Mucosa of stomach (tissue), 1 donor: Measurements from ENCODE around the gene PGRMC2.

ENCODE experiments used
- H3K27me3 ChIP-seq: one replicate; pipeline ENCODE4 v1.7.0; 2013; ENCODE audit warnings: mild to moderate bottlenecking, low read length; ENCODE audit not compliant: control insufficient read depth, insufficient read depth
- H3K36me3 ChIP-seq: one replicate; pipeline ENCODE4 v1.7.0; 2013; ENCODE audit warnings: low read length; ENCODE audit not compliant: control insufficient read depth, insufficient read depth
- H3K4me1 ChIP-seq: one replicate; pipeline ENCODE4 v1.7.0; 2013; ENCODE audit warnings: mild to moderate bottlenecking, low read length; ENCODE audit not compliant: control insufficient read depth, insufficient read depth
- H3K4me3 ChIP-seq: one replicate; pipeline ENCODE4 v1.7.0; 2013; ENCODE audit warnings: low read length
- H3K9ac ChIP-seq: one replicate; pipeline ENCODE4 v1.7.0; 2013; ENCODE audit warnings: mild to moderate bottlenecking, low read length, moderate library complexity
- H3K9me3 ChIP-seq: one replicate; pipeline ENCODE4 v1.7.0; 2013; ENCODE audit warnings: mild to moderate bottlenecking, low read length, moderate library complexity; ENCODE audit not compliant: control insufficient read depth
- donor health status: Pancreatic carcinoma.

Gene PGRMC2

DNA sequence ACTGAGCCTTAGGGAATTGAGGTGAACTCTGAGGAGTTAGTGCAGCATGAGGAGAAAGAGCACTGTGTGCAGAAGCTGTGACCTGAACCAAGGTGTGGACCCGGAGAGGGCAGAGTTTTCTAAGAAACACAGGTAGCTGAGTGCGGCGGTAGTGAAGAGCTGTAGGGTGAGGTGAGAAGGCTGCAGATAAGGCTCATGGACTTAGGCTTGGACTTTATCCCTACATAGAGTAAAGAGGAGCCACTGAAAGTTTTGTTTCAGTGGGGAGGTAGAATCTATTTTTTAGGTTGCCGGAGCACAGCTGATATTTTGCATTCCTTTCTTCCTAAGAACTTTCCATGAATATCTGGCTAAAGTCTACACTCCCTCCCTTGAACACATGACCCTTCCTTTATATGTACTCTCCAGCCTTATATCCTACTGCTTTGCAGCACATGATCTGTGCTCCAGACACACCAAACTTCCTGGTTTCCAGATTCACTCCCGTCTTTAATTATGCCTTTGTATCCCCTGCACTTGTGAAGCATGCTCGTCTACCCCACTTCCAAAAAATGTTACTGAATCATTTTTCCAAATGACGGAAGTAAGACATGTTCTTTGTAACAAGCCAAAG is 10.6 kb upstream of the PGRMC2 start:
- Histone ChIP-seq H3K4me3 (no peak overlapping the region), H3K9me3 (no peaks in the 10 kb centered on the region), H3K36me3 (no peaks in the 10 kb centered on the region), H3K27me3 (no peaks in the 10 kb centered on the region), H3K9ac (no peak overlapping the region), H3K4me1 (peaks cover 37% of the 10 kb centered on the region)

DNA sequence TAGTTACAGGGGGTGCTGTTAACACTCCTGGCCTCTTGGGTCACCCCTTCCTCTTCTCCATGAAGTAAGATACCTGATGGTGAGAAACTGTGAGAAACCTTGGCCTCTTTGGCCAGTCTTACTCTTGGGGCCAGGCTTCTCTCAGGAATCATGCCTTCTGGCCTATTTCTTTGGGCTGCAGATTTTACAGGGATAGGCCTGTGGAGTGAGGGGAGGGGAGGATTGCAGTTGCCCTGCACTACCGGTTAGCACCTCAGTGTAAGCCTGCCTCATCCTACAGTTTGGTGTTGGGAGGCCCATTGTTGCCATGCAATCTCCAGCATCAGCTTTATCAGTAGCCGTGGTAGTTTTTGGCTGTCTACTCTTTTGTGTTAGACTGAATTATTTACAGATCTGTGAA is 7.6 kb upstream of the PGRMC2 start:
- Histone ChIP-seq H3K4me1 (peaks cover 37% of the 10 kb centered on the region), H3K27me3 (no peaks in the 10 kb centered on the region), H3K9ac (no peak overlapping the region), H3K4me3 (no peak overlapping the region), H3K36me3 (no peaks in the 10 kb centered on the region), H3K9me3 (no peaks in the 10 kb centered on the region)

DNA sequence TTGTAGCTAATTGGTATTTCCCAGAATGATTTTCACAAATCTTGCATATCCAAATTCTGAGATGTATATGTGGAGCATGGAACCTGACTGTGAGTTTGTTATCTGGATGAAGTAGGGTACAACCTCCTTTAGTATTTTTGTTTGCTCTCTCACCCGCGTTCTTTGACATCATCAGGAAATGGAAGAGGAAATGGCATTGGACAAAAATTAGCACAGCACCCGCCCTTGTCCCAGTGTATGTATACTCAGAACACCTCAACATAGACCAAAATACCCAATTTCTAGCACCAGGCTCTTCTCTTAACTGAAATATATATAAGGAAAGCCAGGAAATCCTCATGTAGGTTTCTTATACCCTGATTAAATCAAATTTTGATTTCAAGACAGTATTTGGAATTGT is 6.9 kb upstream of the PGRMC2 start:
- Histone ChIP-seq H3K4me1 (peaks cover 40% of the 10 kb centered on the region), H3K9ac (no peak overlapping the region), H3K4me3 (no peak overlapping the region), H3K9me3 (no peaks in the 10 kb centered on the region), H3K36me3 (no peaks in the 10 kb centered on the region), H3K27me3 (no peaks in the 10 kb centered on the region)

DNA sequence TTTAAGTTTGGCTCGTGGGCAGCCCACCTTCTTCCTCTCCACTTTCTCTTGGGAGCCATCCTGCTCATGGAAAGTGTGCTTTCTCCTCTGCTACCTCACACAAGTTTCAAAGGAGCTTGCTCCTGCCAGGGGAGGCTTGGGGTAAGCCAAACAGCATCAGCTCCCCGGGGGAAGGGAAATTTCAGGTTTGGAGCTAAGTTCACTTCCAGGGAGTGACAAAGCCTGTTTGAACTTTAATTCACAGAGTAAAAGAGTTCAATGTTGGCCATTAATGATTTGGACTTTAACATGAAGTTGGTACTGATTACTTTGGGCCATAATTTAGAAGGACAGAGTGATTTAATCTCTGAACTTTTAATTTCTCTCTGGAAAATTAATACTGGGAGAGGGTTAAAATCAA is 4.7 kb upstream of the PGRMC2 start:
- H3K27me3 ChIP-seq, result no peaks in the 10 kb centered on the region
- no peaks in the 10 kb centered on the region for H3K36me3 ChIP-seq
- H3K9ac ChIP-seq, result no peak overlapping the region
- H3K4me1 ChIP-seq, result peaks cover 21% of the 10 kb centered on the region
- no peak overlapping the region for H3K4me3 ChIP-seq
- no peaks in the 10 kb centered on the region for H3K9me3 ChIP-seq

DNA sequence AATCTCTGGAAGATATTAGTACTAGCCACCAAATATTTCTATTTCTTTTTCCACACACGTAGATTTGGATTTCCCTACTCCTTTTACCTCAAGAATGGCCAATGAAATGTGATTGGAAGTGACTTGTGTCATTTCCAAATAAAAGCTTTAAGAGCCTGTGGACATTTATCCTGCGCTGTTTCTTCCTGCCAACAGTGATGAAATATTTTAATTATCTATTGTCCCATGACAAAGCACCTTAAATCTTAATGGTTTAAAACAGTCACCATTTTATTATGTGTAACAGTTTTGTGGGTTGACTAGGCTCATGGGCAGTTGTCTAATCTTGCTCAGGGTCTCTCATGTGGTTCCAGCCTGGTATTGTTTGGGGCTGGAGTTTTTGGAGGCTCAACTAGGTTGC is 3.5 kb upstream of the PGRMC2 start:
- no peaks in the 10 kb centered on the region for H3K9me3 ChIP-seq
- no peak overlapping the region for H3K4me3 ChIP-seq
- no peak overlapping the region for H3K9ac ChIP-seq
- peaks cover 17% of the 10 kb centered on the region for H3K4me1 ChIP-seq
- H3K27me3 ChIP-seq, result no peaks in the 10 kb centered on the region
- H3K36me3 ChIP-seq, result no peaks in the 10 kb centered on the region

DNA sequence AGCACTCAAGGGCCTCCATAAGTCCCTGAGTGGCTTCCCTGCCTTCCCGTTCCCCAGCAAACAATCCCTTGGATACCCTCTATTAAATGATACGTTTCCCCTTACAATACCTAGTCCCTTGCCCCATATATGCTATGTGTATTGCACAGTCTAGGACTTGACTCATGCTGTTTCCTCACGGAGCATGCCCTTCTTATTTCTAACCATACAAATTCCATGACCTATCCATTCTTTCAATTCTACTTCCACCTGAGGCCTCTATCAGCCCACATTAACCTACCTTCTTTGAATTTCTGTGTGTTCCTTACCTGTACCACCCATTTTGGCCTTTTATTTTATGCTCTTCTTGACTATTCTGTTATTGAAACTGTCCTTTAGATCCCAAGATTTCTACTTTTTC is 2.9 kb upstream of the PGRMC2 start:
- Histone ChIP-seq H3K27me3 (no peaks in the 10 kb centered on the region), H3K4me1 (peaks cover 16% of the 10 kb centered on the region), H3K9ac (no peak overlapping the region), H3K4me3 (no peak overlapping the region), H3K36me3 (no peaks in the 10 kb centered on the region), H3K9me3 (no peaks in the 10 kb centered on the region)

DNA sequence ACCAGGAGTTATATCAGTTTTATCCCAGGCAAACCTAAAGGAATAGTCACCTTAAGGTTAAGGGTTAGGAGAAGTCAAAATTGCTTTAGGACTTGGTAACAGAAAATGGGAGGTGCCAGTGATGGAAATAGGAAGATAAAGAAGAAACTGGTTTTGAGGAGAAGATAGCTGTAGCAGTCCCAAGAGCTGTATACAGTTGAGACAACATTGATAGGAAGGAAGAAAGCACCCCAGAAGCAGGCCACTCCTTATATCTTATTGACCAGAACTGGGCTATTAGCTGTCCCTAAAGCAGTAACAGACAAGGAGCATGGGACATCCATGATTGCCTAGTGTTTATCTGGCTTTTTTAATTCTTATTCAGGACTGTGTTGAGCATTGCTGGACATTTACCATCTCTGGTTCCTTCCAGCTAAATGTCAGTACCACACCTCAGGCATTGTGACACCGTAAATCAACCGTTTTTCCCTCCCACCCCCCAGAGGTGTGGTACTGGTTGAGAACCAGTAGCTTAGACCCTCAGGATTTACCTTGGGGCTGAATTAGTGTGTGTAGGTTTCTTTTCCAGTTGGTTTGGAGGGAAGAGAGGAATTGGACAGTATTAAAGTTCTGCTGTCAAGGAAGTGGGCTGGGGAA is 2.0 kb upstream of the PGRMC2 start:
- Histone ChIP-seq H3K36me3 (no peaks in the 10 kb centered on the region), H3K4me1 (peaks cover 8% of the 10 kb centered on the region), H3K9me3 (no peaks in the 10 kb centered on the region), H3K4me3 (no peak overlapping the region), H3K27me3 (no peaks in the 10 kb centered on the region), H3K9ac (no peak overlapping the region)

DNA sequence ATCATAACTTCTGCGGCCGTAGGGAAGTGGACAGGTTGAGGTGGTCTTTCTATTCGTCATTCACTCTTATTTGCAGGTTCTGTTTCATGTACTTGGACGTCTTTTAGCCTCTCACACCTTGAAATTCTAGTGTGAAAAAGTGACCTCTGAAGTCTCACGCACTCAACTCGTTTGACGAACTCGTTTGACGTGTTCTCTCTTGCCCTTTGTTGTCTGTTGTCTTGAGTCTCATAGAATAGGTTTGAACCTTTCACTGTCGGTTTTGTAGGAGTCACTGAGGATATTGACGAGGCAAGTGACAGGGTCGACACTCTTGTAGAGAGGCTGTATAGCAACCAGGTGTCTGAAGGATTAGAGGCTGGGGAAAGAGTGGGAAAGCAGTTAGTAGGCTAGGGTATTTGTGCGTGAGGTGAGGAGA is 1.1 kb upstream of the PGRMC2 start:
- Histone ChIP-seq H3K27me3 (no peaks in the 10 kb centered on the region), H3K9ac (peak overlapping the region; percentile 64), H3K4me1 (peaks cover 4% of the 10 kb centered on the region), H3K4me3 (peak overlapping the region; percentile 36), H3K9me3 (no peaks in the 10 kb centered on the region), H3K36me3 (no peaks in the 10 kb centered on the region)

DNA sequence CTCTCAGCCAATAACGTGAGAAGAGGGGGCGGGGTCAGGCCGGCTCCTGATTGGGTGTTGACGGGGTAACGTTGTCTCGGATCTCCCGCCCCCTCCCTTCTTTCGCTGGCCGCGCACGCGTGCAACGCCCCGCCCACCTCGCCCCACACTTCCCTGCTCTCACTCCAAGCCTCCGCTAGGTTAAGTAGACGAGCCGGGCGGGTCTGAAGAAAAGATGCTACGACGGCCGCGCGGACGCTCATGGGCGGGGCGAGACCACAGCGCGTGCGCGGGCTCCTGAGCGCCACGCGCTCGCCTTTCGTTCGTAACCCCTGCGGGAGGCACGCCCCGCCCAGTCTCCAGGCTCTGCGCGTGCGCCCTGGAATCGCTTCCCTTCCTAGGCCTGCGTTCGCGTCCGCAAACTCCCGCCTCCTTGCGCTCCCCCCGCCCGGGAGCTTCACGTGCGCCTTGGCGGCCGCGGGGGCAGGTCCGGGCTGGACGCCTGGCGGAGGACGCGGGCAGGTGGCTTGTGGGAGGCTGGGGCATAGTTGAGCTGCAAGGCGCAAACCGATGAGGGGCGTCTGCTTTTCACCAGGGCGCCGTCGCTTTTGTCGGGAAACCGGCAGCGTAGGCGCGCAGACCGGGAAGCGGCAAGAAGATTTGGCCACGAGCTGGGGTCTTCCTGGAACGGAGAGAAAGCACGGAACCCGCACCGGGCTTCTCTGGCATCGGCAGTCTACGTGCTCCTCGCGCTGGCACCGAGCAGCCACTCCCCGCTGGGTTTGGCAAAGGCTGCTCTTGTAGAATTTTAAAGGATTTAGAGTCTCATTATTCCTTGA is 467 bp upstream of the PGRMC2 start:
- Histone ChIP-seq H3K36me3 (no peaks in the 10 kb centered on the region), H3K9ac (peak overlapping the region; percentile 83), H3K4me3 (peak overlapping the region; percentile 36), H3K9me3 (no peaks in the 10 kb centered on the region), H3K4me1 (peaks cover 6% of the 10 kb centered on the region), H3K27me3 (no peaks in the 10 kb centered on the region)

DNA sequence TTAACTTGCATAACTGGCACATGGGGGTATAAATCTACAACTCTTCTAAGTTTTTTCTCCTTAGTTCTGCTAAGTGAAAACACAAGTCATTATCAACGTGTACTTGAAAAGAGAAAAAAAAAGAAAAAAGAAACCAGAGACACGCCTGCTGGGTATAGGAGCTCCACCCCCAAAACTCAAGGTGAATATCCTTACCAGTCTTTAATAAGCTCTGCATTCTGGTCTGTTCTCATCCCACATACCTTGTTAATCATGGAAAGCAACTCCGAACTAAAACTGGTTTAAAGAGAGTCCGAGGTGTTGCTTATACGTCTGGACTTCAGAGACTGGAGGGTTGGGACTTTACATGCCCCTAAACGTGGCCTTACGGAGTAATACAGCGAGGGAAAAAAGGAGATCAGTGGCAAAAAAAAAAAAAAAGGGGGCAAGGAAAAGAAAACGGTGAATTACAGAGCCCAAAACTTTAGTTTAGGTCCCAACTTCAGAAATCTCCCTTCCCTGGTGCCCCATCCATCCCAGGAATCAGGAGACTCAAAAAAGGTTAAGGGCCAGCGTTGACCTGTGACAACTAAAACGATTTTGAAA is 1.0 kb downstream of the PGRMC2 start:
- Histone ChIP-seq H3K9ac (peak overlapping the region; percentile 83), H3K36me3 (no peaks in the 10 kb centered on the region), H3K4me3 (peak overlapping the region; percentile 75), H3K4me1 (peaks cover 15% of the 10 kb centered on the region), H3K27me3 (no peaks in the 10 kb centered on the region), H3K9me3 (no peaks in the 10 kb centered on the region)

DNA sequence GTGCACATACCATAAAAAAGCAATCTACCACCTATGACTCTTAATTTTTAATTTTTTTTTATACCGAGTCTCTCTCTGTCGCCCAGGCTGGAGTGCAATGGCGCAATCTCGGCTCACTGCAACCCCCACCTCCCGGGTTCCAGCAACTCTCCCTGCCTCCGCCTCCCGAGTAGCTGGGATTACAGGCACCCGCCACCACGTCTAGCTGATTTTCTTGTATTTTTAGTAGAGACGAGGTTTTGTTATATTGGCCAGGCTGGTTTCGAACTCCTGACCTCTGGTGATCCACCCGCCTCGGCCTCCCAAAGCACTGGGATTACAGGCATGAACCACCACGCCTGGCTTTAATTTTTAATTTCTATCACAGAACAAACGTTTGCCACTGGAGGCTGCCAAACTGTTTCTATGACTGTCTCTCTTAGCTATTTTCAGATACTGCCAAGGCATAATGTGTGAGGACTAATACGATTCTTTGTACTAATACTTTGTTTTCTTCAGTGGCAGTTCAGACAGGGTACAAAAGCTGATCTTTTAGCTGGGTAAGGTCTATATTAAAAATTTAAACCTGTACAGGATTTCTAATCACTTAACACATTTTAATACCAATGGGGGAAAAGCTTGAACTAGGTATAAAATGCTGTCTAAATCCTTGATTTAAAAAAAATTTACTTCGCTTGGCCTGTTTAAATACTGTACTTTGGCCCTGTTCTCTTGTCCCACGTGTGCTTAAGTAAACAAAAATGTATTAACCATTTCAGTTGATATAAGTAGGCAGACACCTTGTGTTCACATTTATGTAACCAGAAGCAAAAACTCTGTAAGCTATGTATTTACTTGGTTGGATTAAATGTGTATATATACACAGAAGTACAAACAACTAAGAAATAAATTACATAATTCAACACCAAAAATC is 2.3 kb downstream of the PGRMC2 start:
- H3K36me3 ChIP-seq, result no peaks in the 10 kb centered on the region
- no peaks in the 10 kb centered on the region for H3K9me3 ChIP-seq
- peak overlapping the region; percentile 75 for H3K4me3 ChIP-seq
- H3K9ac ChIP-seq, result peak overlapping the region; percentile 83
- H3K4me1 ChIP-seq, result peaks cover 15% of the 10 kb centered on the region
- H3K27me3 ChIP-seq, result no peaks in the 10 kb centered on the region
